Measurements from ENCODE around the gene NFATC1. TPM values are rescaled to one million over a fixed set of nuclear protein-coding genes. Genes with fewer than 3 reads are reported as not detected.

Gene NFATC1
- total RNA-seq, 1 donor from 2014 or later: 16.6 TPM

GRCh38 chr18:79522451-79523205 lies 126.9 kb downstream of the NFATC1 start:
- Histone ChIP-seq H3K36me3 (peaks cover under 1% of the 10 kb centered on the region), H3K27ac (peak overlapping the region; percentile 30), H3K4me1 (peaks cover 10% of the 10 kb centered on the region), H3K4me3 (no peak overlapping the region), H3K9me3 (no peaks in the 10 kb centered on the region), H3K27me3 (no peaks in the 10 kb centered on the region)
- peak; percentile 55 for DNase-seq
- TF ChIP-seq CTCF (IDR thresholded peaks at IDR 0.05): no peak
- intact Hi-C loops (cut with DNase I): no loop called here
- ATAC-seq: no peak

- H3K4me1 ChIP-seq: peaks cover 8% of the 10 kb centered on the region
- intact Hi-C loops (cut with DNase I): no loop called here
Observed at GRCh38 chr18:79523206-79523735, 127.5 kb downstream of the NFATC1 start.

GRCh38 chr18:79523736-79524180 lies 128.0 kb downstream of the NFATC1 start:
- Histone ChIP-seq H3K9me3 (no peaks in the 10 kb centered on the region), H3K4me3 (no peak overlapping the region), H3K4me1 (peaks cover 8% of the 10 kb centered on the region), H3K27me3 (no peaks in the 10 kb centered on the region), H3K36me3 (peaks cover 11% of the 10 kb centered on the region), H3K27ac (peak overlapping the region; percentile 11)
- intact Hi-C loops (cut with DNase I): no loop called here
- no peak for TF ChIP-seq CTCF (IDR thresholded peaks at IDR 0.05)
- no peak for DNase-seq
- ATAC-seq: peak; percentile 39

More at GRCh38 chr18:79523206-79523735, 127.5 kb downstream of the NFATC1 start:
- no peaks in the 10 kb centered on the region for H3K27me3 ChIP-seq
- H3K27ac ChIP-seq: peak overlapping the region; percentile 30
- no peak for TF ChIP-seq CTCF (IDR thresholded peaks at IDR 0.05)
- DNase-seq: peak; percentile 12
- H3K36me3 ChIP-seq: peaks cover 7% of the 10 kb centered on the region
- H3K4me3 ChIP-seq: no peak overlapping the region
- no peak for ATAC-seq
- no peaks in the 10 kb centered on the region for H3K9me3 ChIP-seq

- Histone ChIP-seq H3K27ac (peak overlapping the region; percentile 11), H3K4me3 (no peak overlapping the region), H3K27me3 (no peaks in the 10 kb centered on the region), H3K9me3 (no peaks in the 10 kb centered on the region), H3K36me3 (peaks cover 11% of the 10 kb centered on the region), H3K4me1 (peaks cover 8% of the 10 kb centered on the region)
- intact Hi-C loops (cut with DNase I): loop anchor here (5.0 kb wide), 1 partner anchor 142 kb away; no protein-coding TSS in a partner anchor
- ATAC-seq: peak; percentile 30
- no peak for TF ChIP-seq CTCF (IDR thresholded peaks at IDR 0.05)
- peak; percentile 65 for DNase-seq
Observed at GRCh38 chr18:79524181-79525078, 128.7 kb downstream of the NFATC1 start.
